T-helper 2 cell treated with Interferon-gamma antibody and Interleukin-4, amounts not matched to agents 5 μg/mL and 100 μg/mL, for 36 hours (primary cell): ENCODE data around the gene SLC6A1.

Experiments
- DNase-seq: peaks from one replicate; pipeline ENCODE4 v3.0.0; 2021; ENCODE audit warnings: low spot score
- H3K27ac Mint-ChIP-seq: one replicate; pipeline ENCODE4 v1.8.0; 2021; ENCODE audit warnings: mild to moderate bottlenecking, mixed read lengths
- H3K27me3 Mint-ChIP-seq: one replicate; pipeline ENCODE4 v1.8.0; 2021; ENCODE audit warnings: low read depth, mixed read lengths
- H3K36me3 Mint-ChIP-seq: one replicate; pipeline ENCODE4 v1.8.0; 2021; ENCODE audit warnings: low read depth, mixed read lengths
- H3K4me1 Mint-ChIP-seq: one replicate; pipeline ENCODE4 v1.8.0; 2021; ENCODE audit warnings: low read depth, mixed read lengths
- H3K4me3 Mint-ChIP-seq: one replicate; pipeline ENCODE4 v1.8.0; 2022; ENCODE audit warnings: mild to moderate bottlenecking, moderate library complexity, mixed read lengths
- H3K9me3 Mint-ChIP-seq: one replicate; pipeline ENCODE4 v1.8.0; 2021; ENCODE audit warnings: mixed read lengths

The SLC6A1 gene

DNA sequence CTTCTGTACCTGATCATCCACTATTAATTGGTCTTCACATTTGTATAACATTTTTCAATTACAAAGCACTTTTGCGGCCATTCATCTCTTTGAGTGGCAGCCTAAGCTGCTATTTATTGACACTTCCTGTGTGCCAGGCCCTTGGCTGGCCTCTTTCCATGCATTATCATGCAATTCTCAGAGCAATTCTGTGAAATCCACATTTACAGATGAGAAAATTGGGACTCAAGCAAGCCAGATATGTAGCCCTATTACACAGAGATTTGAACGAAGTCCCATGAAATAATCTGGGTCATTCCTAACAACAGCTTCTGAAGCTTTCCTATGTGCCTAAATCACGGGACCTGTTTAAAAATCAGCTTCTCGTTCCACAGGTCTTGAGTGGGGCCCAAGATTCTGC, 17.4 kb downstream of the SLC6A1 start:
- DNase-seq, result no peak
- no peaks in the 10 kb centered on the region for H3K27me3 Mint-ChIP-seq
- H3K27ac Mint-ChIP-seq, result no peak overlapping the region
- no peaks in the 10 kb centered on the region for H3K9me3 Mint-ChIP-seq
- no peaks in the 10 kb centered on the region for H3K4me1 Mint-ChIP-seq
- H3K4me3 Mint-ChIP-seq, result no peak overlapping the region
- no peaks in the 10 kb centered on the region for H3K36me3 Mint-ChIP-seq

DNA sequence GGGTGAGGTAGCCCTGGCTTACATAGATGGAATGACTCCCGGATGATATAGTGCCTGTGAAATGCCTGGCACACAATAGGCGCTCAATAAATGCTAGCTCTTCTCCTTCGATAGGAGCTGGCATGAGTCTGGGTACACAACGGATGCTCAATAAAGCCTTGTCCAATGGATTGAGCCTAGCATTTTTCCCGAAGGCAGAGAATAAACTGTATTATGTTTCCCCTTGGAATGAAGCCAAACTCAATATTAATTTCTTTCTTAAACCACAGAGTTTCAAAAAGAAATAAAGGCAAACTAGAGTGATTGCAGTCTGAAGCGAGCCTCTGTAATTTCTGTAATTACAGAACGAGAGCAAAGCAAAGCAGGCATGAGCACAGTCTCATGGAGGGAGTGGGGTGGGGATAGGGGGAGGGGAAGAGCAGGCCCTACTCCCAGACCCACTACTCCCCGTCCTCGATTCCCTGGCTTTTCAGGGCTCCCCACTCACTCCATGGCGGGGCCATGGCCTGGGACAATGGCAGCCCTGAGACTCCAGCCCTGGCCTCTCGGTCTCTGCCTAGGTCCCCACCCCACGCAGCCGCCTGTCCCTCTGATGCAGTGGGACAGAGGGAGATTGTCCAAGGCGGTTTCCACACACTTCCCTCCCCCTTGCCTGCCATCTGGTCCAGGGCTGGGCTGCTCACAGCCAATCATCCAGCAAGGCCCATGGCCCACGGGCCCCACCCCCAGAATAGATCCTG, 18.0 kb downstream of the SLC6A1 start:
- H3K9me3 Mint-ChIP-seq, result no peaks in the 10 kb centered on the region
- no peaks in the 10 kb centered on the region for H3K27me3 Mint-ChIP-seq
- no peak for DNase-seq
- no peak overlapping the region for H3K27ac Mint-ChIP-seq
- no peaks in the 10 kb centered on the region for H3K4me1 Mint-ChIP-seq
- H3K36me3 Mint-ChIP-seq, result no peaks in the 10 kb centered on the region
- H3K4me3 Mint-ChIP-seq, result no peak overlapping the region

DNA sequence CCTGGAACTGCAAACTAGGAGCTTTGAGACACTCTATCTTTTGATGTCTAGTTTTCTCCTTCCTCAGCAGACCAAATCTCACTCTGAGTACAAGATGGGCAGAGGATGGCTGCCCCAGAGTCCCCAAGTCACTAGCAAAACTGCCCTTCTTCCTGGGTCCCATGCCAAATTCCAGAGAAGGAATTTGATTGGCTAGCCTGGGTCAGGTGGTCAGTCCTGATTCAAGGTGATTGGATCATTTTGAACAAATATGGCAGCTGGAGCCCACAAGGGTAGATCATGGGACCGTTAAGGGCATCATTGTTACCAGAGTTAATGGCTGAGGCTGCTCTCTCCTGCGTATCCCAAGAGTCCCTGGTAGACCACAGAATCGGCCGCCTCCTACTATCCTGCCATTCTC, 21.7 kb downstream of the SLC6A1 start:
- H3K9me3 Mint-ChIP-seq, result no peaks in the 10 kb centered on the region
- H3K36me3 Mint-ChIP-seq, result no peaks in the 10 kb centered on the region
- no peak overlapping the region for H3K4me3 Mint-ChIP-seq
- DNase-seq, result no peak
- H3K27ac Mint-ChIP-seq, result no peak overlapping the region
- H3K4me1 Mint-ChIP-seq, result no peaks in the 10 kb centered on the region
- peaks cover 2% of the 10 kb centered on the region for H3K27me3 Mint-ChIP-seq

DNA sequence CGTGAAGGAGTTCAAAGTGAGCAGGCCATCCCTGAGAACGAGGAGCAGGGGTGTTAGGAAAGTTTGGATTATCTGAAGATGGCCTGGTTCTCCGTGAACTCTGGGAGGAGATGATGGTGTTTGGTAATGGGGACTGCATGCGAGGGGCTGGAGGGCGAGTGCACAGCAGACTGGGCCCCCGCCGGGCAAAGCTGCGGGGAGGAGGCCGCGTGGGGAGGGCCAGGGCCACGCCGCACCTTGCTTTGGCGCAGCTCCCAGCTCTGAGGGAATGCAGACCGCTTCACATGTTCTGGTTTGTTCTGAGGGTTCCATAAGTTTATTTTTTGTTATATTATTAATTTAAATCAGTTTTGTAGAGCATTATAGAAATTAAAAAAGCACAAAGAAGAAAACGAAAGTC, 22.2 kb downstream of the SLC6A1 start:
- no peak for DNase-seq
- Mint-ChIP-seq H3K27me3 (peaks cover 2% of the 10 kb centered on the region), H3K36me3 (no peaks in the 10 kb centered on the region), H3K27ac (no peak overlapping the region), H3K4me3 (no peak overlapping the region), H3K9me3 (no peaks in the 10 kb centered on the region), H3K4me1 (no peaks in the 10 kb centered on the region)

DNA sequence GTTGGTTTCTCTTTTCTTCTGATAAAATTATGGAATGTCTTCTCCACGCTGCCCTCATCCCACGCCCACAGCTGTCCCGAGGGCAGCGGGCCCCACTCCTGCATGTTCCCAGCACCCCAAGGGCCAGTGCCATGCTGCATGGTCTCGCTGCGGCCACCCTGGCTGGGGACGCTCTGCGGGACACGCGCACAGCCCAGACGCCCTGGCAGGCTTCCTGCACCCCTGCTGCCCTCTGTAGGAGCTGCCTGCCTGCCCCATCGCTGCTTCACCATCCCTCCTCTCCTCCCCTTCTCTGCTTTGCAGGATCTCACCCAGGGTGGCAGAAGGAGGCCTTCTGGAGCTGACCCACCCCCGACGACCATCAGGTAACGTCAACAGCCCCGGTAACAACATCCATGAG, 22.8 kb downstream of the SLC6A1 start:
- Mint-ChIP-seq H3K4me1 (no peaks in the 10 kb centered on the region), H3K9me3 (no peaks in the 10 kb centered on the region), H3K27me3 (peaks cover 2% of the 10 kb centered on the region), H3K27ac (no peak overlapping the region), H3K36me3 (no peaks in the 10 kb centered on the region), H3K4me3 (no peak overlapping the region)
- DNase-seq, result no peak

DNA sequence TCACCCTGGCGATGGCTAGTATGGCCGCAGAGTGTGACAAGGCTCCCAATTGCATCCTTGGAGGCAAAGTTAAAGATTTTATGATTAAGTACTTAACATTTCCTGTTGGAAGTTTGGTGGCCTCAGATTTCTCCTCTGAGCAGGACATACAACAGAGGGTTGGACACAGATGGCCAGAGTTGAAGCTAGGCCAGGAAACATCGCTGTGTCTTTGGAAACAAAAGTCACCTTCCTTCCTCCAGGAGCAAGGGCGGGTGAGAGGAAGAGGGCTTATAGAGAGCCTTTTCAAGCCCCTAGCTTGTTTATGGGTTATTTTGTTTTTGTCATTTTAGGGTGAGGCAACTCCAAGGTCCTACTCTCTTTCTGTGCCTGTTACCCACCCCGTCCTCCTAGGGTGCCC, 24.2 kb downstream of the SLC6A1 start:
- H3K9me3 Mint-ChIP-seq, result no peaks in the 10 kb centered on the region
- no peaks in the 10 kb centered on the region for H3K4me1 Mint-ChIP-seq
- H3K36me3 Mint-ChIP-seq, result no peaks in the 10 kb centered on the region
- H3K27ac Mint-ChIP-seq, result no peak overlapping the region
- no peak overlapping the region for H3K4me3 Mint-ChIP-seq
- peaks cover 2% of the 10 kb centered on the region for H3K27me3 Mint-ChIP-seq
- no peak for DNase-seq

DNA sequence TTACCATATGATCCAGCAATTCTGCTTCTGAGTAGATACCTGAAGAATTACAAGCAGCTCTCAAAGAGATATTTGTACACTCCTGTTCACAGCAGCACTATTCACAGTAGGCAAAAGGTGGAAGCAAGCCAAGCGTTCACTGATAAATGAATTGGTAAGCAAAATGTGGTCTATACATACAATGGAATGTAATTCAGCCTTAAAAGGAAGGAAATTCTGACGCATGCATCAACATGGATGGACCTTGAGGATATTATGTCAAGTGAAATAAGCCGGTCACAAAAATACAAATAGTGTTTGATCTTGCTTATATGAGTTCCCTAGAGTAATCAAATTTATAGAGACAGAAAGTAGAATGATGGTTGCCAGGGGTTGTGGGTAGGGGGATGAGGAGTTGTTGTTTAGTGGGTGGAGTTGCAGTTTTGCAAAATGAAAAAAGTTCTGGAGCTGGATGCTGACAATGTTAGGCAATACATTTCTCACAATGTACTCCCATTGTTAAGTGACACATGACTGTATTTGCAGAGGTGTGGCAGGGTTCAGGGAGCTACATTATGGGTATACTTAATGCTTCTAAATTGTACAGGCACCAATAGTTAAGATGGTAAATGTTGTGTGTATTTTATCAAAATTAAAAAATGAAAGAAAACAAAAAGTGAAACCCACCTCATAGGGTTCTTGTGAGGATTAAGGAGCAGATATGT, 26.7 kb downstream of the SLC6A1 start:
- Mint-ChIP-seq H3K4me3 (no peak overlapping the region), H3K36me3 (no peaks in the 10 kb centered on the region), H3K4me1 (no peaks in the 10 kb centered on the region), H3K27me3 (peaks cover 2% of the 10 kb centered on the region), H3K9me3 (no peaks in the 10 kb centered on the region), H3K27ac (no peak overlapping the region)
- DNase-seq, result no peak

DNA sequence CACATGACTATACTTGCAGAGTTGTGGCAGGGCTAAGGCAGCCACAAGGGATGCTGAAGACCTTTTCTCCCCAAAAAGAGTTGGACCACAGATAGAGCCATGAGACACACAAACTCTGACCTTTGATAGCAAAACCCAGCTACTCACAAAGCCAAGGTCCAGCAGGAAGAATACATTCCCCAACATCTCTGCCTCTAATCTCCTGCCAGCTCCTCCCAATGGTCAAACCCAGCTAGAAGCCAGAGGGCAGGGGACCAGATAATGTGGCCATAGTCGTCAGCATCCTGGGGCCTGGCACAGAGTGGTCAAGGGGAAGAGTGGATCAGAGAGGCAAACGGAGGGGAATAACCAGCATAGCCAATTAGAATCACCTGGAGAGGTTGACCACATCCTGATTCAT, 28.2 kb downstream of the SLC6A1 start:
- Mint-ChIP-seq H3K27ac (no peak overlapping the region), H3K9me3 (no peaks in the 10 kb centered on the region), H3K4me3 (no peak overlapping the region), H3K36me3 (no peaks in the 10 kb centered on the region), H3K4me1 (no peaks in the 10 kb centered on the region), H3K27me3 (peaks cover 2% of the 10 kb centered on the region)
- no peak for DNase-seq

DNA sequence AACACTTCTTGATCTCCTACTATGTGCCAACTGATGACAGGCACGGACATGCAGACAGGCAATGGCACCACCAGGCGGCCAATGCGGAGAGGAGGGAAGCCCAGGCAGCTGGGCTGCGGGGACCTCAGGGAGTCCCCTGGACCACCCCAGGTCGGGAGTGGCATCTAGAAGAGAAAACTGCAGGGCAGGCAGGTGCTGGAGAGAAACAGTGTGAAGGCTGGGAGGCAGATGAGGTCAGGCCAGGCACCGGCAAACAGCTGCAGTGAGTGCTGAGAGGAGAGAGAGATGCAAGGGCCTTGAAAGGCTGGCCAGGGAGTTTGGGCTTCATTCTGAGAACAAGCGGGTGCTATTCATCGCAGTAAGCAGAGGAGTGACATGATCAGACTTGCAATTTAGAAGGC, 29.1 kb downstream of the SLC6A1 start:
- DNase-seq, result no peak
- H3K9me3 Mint-ChIP-seq, result no peaks in the 10 kb centered on the region
- H3K27me3 Mint-ChIP-seq, result peaks cover 2% of the 10 kb centered on the region
- H3K36me3 Mint-ChIP-seq, result no peaks in the 10 kb centered on the region
- H3K4me1 Mint-ChIP-seq, result no peaks in the 10 kb centered on the region
- H3K4me3 Mint-ChIP-seq, result no peak overlapping the region
- H3K27ac Mint-ChIP-seq, result no peak overlapping the region

DNA sequence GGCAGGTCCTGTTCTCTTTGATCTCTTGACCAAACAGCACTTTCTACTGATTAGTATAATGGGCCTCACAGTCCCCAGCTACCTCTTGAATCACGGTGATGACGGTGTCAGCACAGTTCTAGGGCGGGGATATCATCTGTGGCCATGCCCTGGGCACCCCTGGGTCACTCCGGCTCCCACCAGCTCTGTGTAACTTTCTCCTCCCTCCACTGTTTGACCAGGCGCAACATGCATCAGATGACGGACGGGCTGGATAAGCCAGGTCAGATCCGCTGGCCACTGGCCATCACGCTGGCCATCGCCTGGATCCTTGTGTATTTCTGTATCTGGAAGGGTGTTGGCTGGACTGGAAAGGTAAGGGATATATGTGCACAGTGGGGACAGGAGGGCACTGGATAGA, 29.6 kb downstream of the SLC6A1 start:
- peaks cover 2% of the 10 kb centered on the region for H3K27me3 Mint-ChIP-seq
- no peak overlapping the region for H3K4me3 Mint-ChIP-seq
- H3K27ac Mint-ChIP-seq, result no peak overlapping the region
- no peaks in the 10 kb centered on the region for H3K36me3 Mint-ChIP-seq
- H3K9me3 Mint-ChIP-seq, result no peaks in the 10 kb centered on the region
- no peak for DNase-seq
- H3K4me1 Mint-ChIP-seq, result no peaks in the 10 kb centered on the region

DNA sequence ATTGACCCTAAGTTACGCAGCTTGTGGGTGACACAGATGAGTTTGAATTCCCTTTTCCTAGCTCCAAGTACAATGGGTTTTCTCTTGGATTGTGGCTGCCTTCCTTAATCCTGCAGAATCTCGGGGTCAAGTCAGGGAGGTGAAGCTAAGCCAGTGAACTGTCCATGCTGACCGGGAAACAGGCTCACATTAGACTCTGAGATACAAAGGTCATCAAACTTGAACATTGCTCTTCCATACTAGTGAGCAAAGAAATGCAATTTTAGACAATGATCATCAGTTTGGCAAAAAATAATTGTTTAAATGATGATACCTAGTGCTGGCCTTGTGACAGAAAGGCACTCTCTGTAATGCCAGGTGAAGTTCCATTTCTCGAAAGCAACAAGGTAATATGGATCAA, 31.6 kb downstream of the SLC6A1 start:
- no peaks in the 10 kb centered on the region for H3K4me1 Mint-ChIP-seq
- H3K4me3 Mint-ChIP-seq, result no peak overlapping the region
- no peaks in the 10 kb centered on the region for H3K36me3 Mint-ChIP-seq
- no peak for DNase-seq
- H3K9me3 Mint-ChIP-seq, result no peaks in the 10 kb centered on the region
- H3K27ac Mint-ChIP-seq, result no peak overlapping the region
- no peaks in the 10 kb centered on the region for H3K27me3 Mint-ChIP-seq

DNA sequence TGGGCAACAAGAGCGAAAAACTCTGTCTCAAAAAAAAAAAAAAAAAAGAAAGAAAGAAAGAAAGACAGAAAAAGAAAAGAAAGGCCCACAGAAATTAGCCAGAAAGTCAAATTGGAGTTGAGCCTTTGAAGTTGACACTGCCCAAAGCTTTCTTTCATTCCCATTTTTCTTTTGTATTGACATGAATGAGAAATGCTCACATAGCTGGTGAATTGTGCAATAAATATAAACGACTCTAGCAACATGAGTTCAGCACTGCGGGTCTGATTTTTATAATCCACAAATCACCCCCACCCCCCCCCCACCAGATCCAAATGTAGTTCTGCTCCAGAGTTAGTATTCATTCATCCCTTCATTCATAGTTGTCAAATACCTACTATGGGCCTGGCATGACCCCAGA, 37.4 kb downstream of the SLC6A1 start:
- Mint-ChIP-seq H3K36me3 (no peaks in the 10 kb centered on the region), H3K4me1 (no peaks in the 10 kb centered on the region), H3K27ac (no peak overlapping the region), H3K9me3 (no peaks in the 10 kb centered on the region), H3K4me3 (no peak overlapping the region), H3K27me3 (peaks cover 3% of the 10 kb centered on the region)
- no peak for DNase-seq

DNA sequence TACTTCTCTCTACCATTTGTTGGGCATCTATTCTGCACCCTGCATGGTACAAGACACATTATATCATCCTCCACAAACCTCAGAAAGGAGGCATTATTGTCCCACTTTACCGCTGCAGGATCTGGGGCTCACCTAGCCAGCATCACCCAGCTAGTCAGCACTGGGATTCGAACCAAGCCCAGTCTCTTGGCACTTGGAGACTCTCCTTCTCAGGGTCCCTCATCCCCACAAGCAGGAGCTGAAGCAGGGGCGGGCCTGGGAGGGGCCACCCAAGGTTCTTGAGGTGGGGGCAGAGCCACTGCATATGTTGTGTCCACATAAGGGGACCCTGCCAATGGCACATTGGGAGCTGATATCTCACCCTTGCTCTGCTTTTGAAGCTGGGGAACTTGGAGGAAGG, 41.3 kb downstream of the SLC6A1 start:
- Mint-ChIP-seq H3K9me3 (no peaks in the 10 kb centered on the region), H3K27me3 (peaks cover 38% of the 10 kb centered on the region), H3K27ac (no peak overlapping the region), H3K4me1 (no peaks in the 10 kb centered on the region), H3K4me3 (no peak overlapping the region), H3K36me3 (no peaks in the 10 kb centered on the region)
- DNase-seq, result no peak

DNA sequence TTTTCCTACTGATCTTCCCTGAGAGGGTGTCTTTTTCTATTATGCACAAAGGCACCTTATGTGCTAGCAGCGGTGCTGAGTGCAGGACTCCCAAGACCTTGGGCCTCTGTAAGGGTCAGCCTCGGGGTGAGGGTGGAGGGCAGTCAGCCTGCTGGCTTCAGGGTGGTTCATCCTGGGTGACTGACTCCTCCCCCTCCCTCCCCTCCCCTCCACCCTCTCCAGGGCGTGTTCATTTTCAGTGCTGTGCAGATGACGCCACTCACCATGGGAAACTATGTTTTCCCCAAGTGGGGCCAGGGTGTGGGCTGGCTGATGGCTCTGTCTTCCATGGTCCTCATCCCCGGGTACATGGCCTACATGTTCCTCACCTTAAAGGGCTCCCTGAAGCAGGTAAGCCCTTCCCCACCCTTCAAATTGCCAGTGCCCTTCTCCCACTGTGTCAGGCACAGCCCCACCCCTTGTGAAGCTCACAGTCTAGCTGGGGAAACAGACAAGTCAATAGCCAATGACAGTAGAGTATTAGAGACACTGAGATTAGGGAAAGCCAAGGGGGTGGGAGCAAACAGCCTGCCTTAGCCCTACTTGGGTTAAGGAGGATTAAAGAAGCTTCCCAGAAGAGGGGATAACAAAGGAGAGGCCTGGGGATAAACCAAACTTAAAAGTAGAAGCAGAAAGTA, 41.9 kb downstream of the SLC6A1 start:
- no peaks in the 10 kb centered on the region for H3K4me1 Mint-ChIP-seq
- H3K4me3 Mint-ChIP-seq, result no peak overlapping the region
- no peaks in the 10 kb centered on the region for H3K9me3 Mint-ChIP-seq
- peaks cover 42% of the 10 kb centered on the region for H3K27me3 Mint-ChIP-seq
- no peaks in the 10 kb centered on the region for H3K36me3 Mint-ChIP-seq
- no peak overlapping the region for H3K27ac Mint-ChIP-seq
- no peak for DNase-seq
